SU-DHL-6 (cell line): ENCODE results near the gene SUN5.

Experiments used
- EZH2phosphoT487 ChIP-seq: fragments of 200-600 bp; sonication (generic), shearing (Covaris generic); conservative IDR thresholded peaks from 2 replicates; pipeline ENCODE4 v1.6.1; 2018; ENCODE audit warnings: mild to moderate bottlenecking, antibody characterized with exemption, low read length, moderate library complexity, mixed read lengths
- TF ChIP-seq, protein P1 (sequence below): fragments of 200-600 bp; sonication (generic); IDR thresholded peaks from one replicate; pipeline ENCODE4 v1.5.1; 2017; ENCODE audit warnings: antibody characterized with exemption, mild to moderate bottlenecking, low read length, moderate library complexity; ENCODE audit not compliant: insufficient read depth, poor library complexity, severe bottlenecking

DNA sequence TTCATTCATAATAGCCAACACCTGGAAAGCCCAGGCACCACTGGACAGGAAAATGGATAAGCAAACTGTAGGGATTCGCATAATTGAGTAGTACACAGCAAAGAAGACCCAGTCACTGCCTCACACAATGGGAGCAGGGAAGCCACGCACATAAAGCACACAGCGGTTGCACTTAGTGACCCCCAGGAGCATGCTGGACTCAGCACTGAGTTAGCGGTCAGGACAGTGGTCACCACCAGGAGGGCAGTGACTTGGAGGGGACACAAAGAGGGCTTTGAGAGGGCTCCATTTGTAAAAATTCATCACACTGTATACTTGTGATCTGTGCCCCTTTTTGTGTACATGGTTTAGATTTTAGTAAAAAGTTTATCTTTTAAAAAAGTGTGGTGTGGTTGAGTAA, 47.1 kb upstream of the SUN5 start:
- TF ChIP-seq, protein P1, sequence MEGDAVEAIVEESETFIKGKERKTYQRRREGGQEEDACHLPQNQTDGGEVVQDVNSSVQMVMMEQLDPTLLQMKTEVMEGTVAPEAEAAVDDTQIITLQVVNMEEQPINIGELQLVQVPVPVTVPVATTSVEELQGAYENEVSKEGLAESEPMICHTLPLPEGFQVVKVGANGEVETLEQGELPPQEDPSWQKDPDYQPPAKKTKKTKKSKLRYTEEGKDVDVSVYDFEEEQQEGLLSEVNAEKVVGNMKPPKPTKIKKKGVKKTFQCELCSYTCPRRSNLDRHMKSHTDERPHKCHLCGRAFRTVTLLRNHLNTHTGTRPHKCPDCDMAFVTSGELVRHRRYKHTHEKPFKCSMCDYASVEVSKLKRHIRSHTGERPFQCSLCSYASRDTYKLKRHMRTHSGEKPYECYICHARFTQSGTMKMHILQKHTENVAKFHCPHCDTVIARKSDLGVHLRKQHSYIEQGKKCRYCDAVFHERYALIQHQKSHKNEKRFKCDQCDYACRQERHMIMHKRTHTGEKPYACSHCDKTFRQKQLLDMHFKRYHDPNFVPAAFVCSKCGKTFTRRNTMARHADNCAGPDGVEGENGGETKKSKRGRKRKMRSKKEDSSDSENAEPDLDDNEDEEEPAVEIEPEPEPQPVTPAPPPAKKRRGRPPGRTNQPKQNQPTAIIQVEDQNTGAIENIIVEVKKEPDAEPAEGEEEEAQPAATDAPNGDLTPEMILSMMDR: no peak
- TF ChIP-seq EZH2phosphoT487: no peak
